Neural crest cell (in vitro differentiated cells): Measurements from ENCODE around the gene GRM3. TPM values are rescaled to one million over a fixed set of nuclear protein-coding genes. Genes with fewer than 3 reads are reported as not detected.
A peak's percentile ranks its signal among the peaks of the same experiment; 100 is the strongest.

Experiments
- DNase-seq: peaks from one replicate; pipeline ENCODE4 v3.0.0; 2021; ENCODE audit warnings: low read depth, mixed read lengths, low spot score
- H3K27ac Mint-ChIP-seq: one replicate; pipeline ENCODE4 v1.8.0; 2021; ENCODE audit warnings: mild to moderate bottlenecking, mixed read lengths; ENCODE audit not compliant: unreplicated experiment
- H3K27me3 Mint-ChIP-seq: 2 replicates; pipeline ENCODE4 v1.8.0; 2021; ENCODE audit warnings: low read depth, mild to moderate bottlenecking, mixed read lengths
- H3K36me3 Mint-ChIP-seq: 2 replicates; pipeline ENCODE4 v1.8.0; 2021; ENCODE audit warnings: low read depth, mild to moderate bottlenecking, mixed read lengths
- H3K4me1 Mint-ChIP-seq: 2 replicates; pipeline ENCODE4 v1.8.0; 2021; ENCODE audit warnings: mixed read lengths
- H3K4me3 Mint-ChIP-seq: one replicate; pipeline ENCODE4 v1.8.0; 2021; ENCODE audit warnings: mild to moderate bottlenecking, mixed read lengths
- H3K9me3 Mint-ChIP-seq: 2 replicates; pipeline ENCODE4 v1.8.0; 2021; ENCODE audit warnings: mixed read lengths
- CTCF ChIP-seq: fragments of 200-600 bp; sonication (generic); conservative IDR thresholded peaks from 2 replicates; pipeline ENCODE4 v1.5.0; 2021; ENCODE audit warnings: antibody characterized with exemption, mild to moderate bottlenecking
- total RNA-seq: library from RNA; stranded (reverse); gene quantifications from 2 replicates; pipeline ENCODE4 v1.2.1, GENCODE V29; 2021

GRM3 gene
- total RNA-seq, 1 donor from 2014 or later, result 2.9 TPM

- H3K36me3 Mint-ChIP-seq, result peaks cover 4% of the 10 kb centered on the region
- H3K4me1 Mint-ChIP-seq, result peaks cover 5% of the 10 kb centered on the region
- H3K27ac Mint-ChIP-seq, result no peak overlapping the region
- H3K9me3 Mint-ChIP-seq, result no peaks in the 10 kb centered on the region
- DNase-seq, result no peak
- no peak for TF ChIP-seq CTCF
- H3K4me3 Mint-ChIP-seq, result no peak overlapping the region
- no peaks in the 10 kb centered on the region for H3K27me3 Mint-ChIP-seq
Observed at GRCh38 chr7:86788948-86789347, 145.2 kb downstream of the GRM3 start.

- no peak overlapping the region for H3K27ac Mint-ChIP-seq
- H3K9me3 Mint-ChIP-seq, result no peaks in the 10 kb centered on the region
- TF ChIP-seq CTCF, result no peak
- DNase-seq, result no peak
- H3K4me3 Mint-ChIP-seq, result no peak overlapping the region
- H3K36me3 Mint-ChIP-seq, result peaks cover 4% of the 10 kb centered on the region
- no peaks in the 10 kb centered on the region for H3K27me3 Mint-ChIP-seq
- H3K4me1 Mint-ChIP-seq, result peaks cover 5% of the 10 kb centered on the region
Observed at GRCh38 chr7:86790383-86790782, 146.7 kb downstream of the GRM3 start.

- Mint-ChIP-seq H3K27ac (no peak overlapping the region), H3K9me3 (peaks cover 9% of the 10 kb centered on the region), H3K4me3 (no peak overlapping the region), H3K27me3 (no peaks in the 10 kb centered on the region), H3K36me3 (peaks cover 6% of the 10 kb centered on the region), H3K4me1 (peaks cover 5% of the 10 kb centered on the region)
- TF ChIP-seq CTCF, result no peak
- no peak for DNase-seq
Observed at GRCh38 chr7:86792260-86792659, 148.6 kb downstream of the GRM3 start.

GRCh38 chr7:86793136-86793535 lies 149.4 kb downstream of the GRM3 start:
- DNase-seq, result no peak
- H3K27ac Mint-ChIP-seq, result no peak overlapping the region
- peaks cover 8% of the 10 kb centered on the region for H3K36me3 Mint-ChIP-seq
- no peak for TF ChIP-seq CTCF
- peaks cover 5% of the 10 kb centered on the region for H3K4me1 Mint-ChIP-seq
- no peak overlapping the region for H3K4me3 Mint-ChIP-seq
- H3K9me3 Mint-ChIP-seq, result peaks cover 12% of the 10 kb centered on the region
- H3K27me3 Mint-ChIP-seq, result no peaks in the 10 kb centered on the region

GRCh38 chr7:86814661-86815379 lies 171.1 kb downstream of the GRM3 start:
- peaks cover 4% of the 10 kb centered on the region for H3K4me1 Mint-ChIP-seq
- H3K9me3 Mint-ChIP-seq, result no peaks in the 10 kb centered on the region
- peak; percentile 25 for DNase-seq
- peak; percentile 69 for TF ChIP-seq CTCF
- H3K27me3 Mint-ChIP-seq, result no peaks in the 10 kb centered on the region
- H3K36me3 Mint-ChIP-seq, result no peaks in the 10 kb centered on the region
- H3K27ac Mint-ChIP-seq, result no peak overlapping the region
- H3K4me3 Mint-ChIP-seq, result no peak overlapping the region
